Body of pancreas (tissue), 4 donors: ENCODE data around the gene MVD. TPM values are rescaled to one million over a fixed set of nuclear protein-coding genes. Genes with fewer than 3 reads are reported as not detected.

Source experiments
- ATAC-seq: fragments of 150-250 bp; one replicate; pipeline ENCODE4 v1.9.1; 2016
- DNase-seq, 4 donors: peaks; one replicate each; pipeline ENCODE4 v3.0.0-alpha.2; 2019
- H3K27ac ChIP-seq, 4 donors: fragments of 200-600 bp; sonication (generic); 1 replicate in 3 of 4; 2 replicates in 1 of 4; pipeline versions ENCODE4 v1.5.1 to v1.6.1; 2016 to 2019; ENCODE audit warnings: mild to moderate bottlenecking in 1 of 4, mixed read lengths in 1 of 4, moderate library complexity in 1 of 4
- H3K27me3 ChIP-seq, 2 donors: fragments of 200-600 bp; sonication (generic); one replicate each; pipeline ENCODE4 v1.6.0; 2016; ENCODE audit warnings: mild to moderate bottlenecking in 1 of 2
- H3K36me3 ChIP-seq, 2 donors: fragments of 200-600 bp; sonication (generic); replicated peaks in 1 of 2; 2 replicates each; pipeline ENCODE4 v1.5.1; 2016; ENCODE audit warnings: low read depth in 2 of 2; ENCODE audit not compliant: insufficient read depth in 1 of 2
- H3K4me1 ChIP-seq: fragments of 200-600 bp; sonication (generic); one replicate; pipeline ENCODE4 v1.6.0; 2016
- H3K4me3 ChIP-seq, 2 donors: fragments of 200-600 bp; sonication (generic); 1 replicate in 1 of 2; 2 replicates in 1 of 2; pipeline ENCODE4 v1.5.1; 2016 to 2019
- H3K9me3 ChIP-seq, 3 donors: fragments of 200-600 bp; sonication (generic); 1 replicate in 2 of 3; 2 replicates in 1 of 3; pipeline ENCODE4 v1.5.1; 2016
- POLR2A ChIP-seq, 3 donors: fragments of 450-650 bp; IDR thresholded peaks; one replicate each; pipeline ENCODE4 v1.6.1; 2016; ENCODE audit warnings: antibody characterized with exemption in 3 of 3, mild to moderate bottlenecking in 2 of 3
- WGBS, 2 donors: methylation state at CpG; one replicate each; pipeline ENCODE4 v1.1.5; 2017; 5-methylcytosine and 5-hydroxymethylcytosine counted together
- intact Hi-C: fragments of 100-400 bp; cut with DNase I; formaldehyde crosslinking; loops from one replicate; pipeline ENCODE4 v1.15.1; 2023
- total RNA-seq, 2 donors: library from RNA; depleted of rRNA; stranded (reverse); fragments of >200 nt; gene quantifications; one replicate each; pipeline ENCODE4 v1.1.0, GENCODE V29; 2016
- TF ChIP-seq, protein P1 (sequence below), 7 experiments: fragments of 450-650 bp in 4 of 7; fragments of 200-600 bp in 3 of 7; sonication (generic) in 3 of 7; IDR thresholded peaks; one replicate each; pipeline ENCODE4 v1.5.1; 2016 to 2019; ENCODE audit warnings: antibody characterized with exemption in 7 of 7

Gene MVD
- total RNA-seq, 2 donors from 2014 or later: 16.9 to 28.7 TPM

DNA sequence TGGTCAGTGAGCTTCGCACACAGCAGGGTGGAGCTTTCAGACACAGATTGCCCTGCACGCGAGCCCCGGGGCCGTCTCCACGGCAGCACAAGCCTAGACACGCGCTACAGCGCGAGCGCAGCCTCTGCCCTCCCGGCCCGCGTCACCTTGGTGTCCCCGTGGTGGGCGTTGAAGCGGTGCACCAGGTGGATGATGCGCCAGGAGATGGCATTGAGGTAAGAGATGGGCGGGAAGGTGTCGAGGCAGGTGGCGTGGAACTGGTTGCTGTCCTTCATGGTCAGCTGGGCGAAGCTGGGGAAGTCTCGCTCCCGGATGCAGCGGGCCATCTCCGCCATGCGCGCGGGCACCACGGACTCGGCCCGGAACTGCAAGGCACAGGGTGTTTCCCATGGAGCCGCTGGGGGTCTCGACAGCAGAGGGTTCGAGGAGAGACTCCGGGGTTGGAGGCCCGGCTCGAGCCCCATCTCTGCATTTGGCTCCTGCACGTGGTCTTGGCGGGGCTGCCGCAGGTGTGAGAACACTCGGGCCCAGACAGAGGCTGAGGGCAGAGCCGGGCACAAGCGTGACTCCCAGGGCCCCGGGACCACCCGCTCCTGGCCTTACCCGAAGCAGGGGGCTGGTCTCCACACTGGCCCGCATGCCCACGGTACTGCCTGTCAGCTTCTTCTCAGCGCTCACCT lies 7.7 kb downstream of the MVD start:
- H3K4me1 ChIP-seq: peaks cover 17% of the 10 kb centered on the region
- DNase-seq: no peak
- intact Hi-C loops: no loop called here
- H3K9me3 ChIP-seq: no peaks in the 10 kb centered on the region
- ATAC-seq: no peak
- 95 to 96% methylated on average over 10 to 42 of the region's 50 CpGs for WGBS, 2 donors
- no peaks in the 10 kb centered on the region for H3K27me3 ChIP-seq
- H3K4me3 ChIP-seq: no peak overlapping the region
- no peak overlapping the region for H3K27ac ChIP-seq
- TF ChIP-seq, protein P1, sequence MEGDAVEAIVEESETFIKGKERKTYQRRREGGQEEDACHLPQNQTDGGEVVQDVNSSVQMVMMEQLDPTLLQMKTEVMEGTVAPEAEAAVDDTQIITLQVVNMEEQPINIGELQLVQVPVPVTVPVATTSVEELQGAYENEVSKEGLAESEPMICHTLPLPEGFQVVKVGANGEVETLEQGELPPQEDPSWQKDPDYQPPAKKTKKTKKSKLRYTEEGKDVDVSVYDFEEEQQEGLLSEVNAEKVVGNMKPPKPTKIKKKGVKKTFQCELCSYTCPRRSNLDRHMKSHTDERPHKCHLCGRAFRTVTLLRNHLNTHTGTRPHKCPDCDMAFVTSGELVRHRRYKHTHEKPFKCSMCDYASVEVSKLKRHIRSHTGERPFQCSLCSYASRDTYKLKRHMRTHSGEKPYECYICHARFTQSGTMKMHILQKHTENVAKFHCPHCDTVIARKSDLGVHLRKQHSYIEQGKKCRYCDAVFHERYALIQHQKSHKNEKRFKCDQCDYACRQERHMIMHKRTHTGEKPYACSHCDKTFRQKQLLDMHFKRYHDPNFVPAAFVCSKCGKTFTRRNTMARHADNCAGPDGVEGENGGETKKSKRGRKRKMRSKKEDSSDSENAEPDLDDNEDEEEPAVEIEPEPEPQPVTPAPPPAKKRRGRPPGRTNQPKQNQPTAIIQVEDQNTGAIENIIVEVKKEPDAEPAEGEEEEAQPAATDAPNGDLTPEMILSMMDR (IDR thresholded peaks at IDR 0.05): no peak
- TF ChIP-seq POLR2A (IDR thresholded peaks at IDR 0.05): no peak
- no peaks in the 10 kb centered on the region for H3K36me3 ChIP-seq

DNA sequence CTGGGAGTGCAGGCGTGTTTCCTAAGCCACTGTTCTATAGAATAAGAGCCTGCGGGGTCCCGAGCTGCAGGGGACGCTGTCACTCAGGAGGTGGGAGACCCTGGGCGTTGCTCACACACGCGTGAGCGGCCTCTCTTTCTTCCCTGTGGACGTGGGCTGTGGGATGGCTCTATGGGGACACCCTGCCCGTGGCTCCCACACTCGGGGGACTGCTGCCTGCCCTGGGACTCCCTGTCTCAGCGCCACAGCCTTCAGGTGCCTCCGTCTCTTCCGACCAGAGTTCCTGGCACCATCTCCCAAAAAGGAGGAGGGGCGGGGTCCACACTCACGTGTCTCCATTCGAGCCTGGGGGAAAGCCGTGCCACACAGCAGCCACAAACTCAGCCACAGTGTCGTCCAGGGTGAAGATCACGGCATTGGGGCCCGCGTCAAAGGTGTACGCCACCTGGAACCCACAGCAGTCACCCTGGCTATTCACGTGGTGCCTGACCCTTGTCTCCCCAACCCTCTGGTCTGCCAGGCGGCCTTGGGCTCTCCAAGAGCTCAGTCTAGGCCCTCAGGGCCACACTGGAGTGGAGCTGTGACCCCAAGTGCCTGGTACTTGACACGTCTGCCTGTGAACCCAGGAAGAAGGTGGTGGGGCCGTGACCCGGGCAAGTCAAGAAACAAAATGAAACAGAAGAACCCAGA lies 8.4 kb downstream of the MVD start:
- Histone ChIP-seq H3K27me3 (no peaks in the 10 kb centered on the region), H3K27ac (no peak overlapping the region), H3K4me1 (peaks cover 24% of the 10 kb centered on the region), H3K9me3 (no peaks in the 10 kb centered on the region), H3K4me3 (no peak overlapping the region), H3K36me3 (no peaks in the 10 kb centered on the region)
- WGBS, 2 donors: 89 to 93% methylated on average over 28 of the region's 28 CpGs
- DNase-seq: no peak
- TF ChIP-seq POLR2A (IDR thresholded peaks at IDR 0.05): no peak
- TF ChIP-seq, protein P1 (IDR thresholded peaks at IDR 0.05): no peak
- no peak for ATAC-seq
- intact Hi-C loops: no loop called here

DNA sequence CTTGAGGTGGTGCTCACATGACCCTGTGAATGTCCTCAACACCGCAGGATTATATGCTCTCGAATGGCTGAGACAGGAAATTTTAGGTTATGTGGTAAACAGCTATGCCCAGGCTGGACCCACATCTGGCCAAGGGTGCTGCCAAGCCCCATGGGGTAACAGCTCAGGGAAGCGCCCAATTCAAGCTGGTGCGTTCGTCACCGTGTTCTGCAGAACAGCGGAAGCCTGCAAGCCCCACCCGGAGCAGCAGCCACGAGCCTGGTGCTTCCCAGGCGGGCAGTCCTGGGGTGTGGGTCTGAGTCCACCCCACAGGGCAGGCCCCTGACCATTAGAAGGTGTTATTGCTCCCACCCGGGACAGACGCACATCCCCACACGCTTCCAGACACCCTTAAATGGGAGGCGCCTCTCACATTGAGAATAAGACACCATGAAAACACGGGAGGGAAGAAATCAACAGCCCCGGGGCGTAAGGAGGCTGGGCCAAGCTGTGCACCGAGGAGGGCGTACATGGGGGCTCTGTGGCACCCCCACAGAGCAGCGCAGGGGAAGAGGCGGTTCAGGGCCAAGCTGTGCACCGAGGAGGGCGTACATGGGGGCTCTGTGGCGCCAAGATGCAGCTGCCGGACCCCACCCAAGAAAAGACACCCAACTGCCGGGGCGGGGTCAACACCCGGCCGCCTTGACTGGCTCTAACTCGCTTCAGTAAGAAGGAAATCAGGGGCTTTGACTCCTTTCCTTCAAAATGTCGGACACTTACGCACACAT lies 9.1 kb downstream of the MVD start:
- H3K27me3 ChIP-seq: no peaks in the 10 kb centered on the region
- H3K4me3 ChIP-seq: no peak overlapping the region
- TF ChIP-seq, protein P1 (IDR thresholded peaks at IDR 0.05): no peak
- no peaks in the 10 kb centered on the region for H3K9me3 ChIP-seq
- DNase-seq (no peak), ATAC-seq (no peak)
- peaks cover 31% of the 10 kb centered on the region for H3K4me1 ChIP-seq
- WGBS, 2 donors: 87 to 88% methylated on average over 21 to 32 of the region's 32 CpGs
- H3K36me3 ChIP-seq: no peaks in the 10 kb centered on the region
- intact Hi-C loops: no loop called here
- H3K27ac ChIP-seq: no peak overlapping the region

DNA sequence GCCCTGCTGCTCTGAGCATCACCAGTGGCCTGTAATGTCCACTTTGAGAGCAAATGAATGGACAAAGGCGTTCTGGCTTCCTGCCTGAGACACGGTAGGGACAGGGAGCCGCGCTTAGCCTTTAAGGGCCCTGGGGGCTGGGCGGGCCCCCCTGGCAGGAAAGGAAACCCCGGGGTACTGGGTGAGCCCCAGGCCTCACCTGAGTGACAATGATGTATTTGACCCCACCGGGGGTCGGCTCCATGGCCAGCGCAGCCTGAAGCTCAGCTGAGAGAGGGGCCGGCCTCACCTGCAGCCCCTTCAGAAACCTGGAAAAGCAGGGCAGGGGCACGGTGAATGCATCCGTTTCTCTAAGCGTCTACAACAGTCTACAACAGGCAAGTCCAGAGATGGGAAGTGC lies 9.8 kb downstream of the MVD start:
- H3K9me3 ChIP-seq: no peaks in the 10 kb centered on the region
- H3K4me1 ChIP-seq: peaks cover 31% of the 10 kb centered on the region
- DNase-seq (no peak), ATAC-seq (no peak)
- WGBS, 2 donors: 91 to 93% methylated on average over 12 to 13 of the region's 13 CpGs
- no peak overlapping the region for H3K4me3 ChIP-seq
- intact Hi-C loops: no loop called here
- no peaks in the 10 kb centered on the region for H3K27me3 ChIP-seq
- TF ChIP-seq, protein P1 (IDR thresholded peaks at IDR 0.05): no peak
- TF ChIP-seq POLR2A (IDR thresholded peaks at IDR 0.05): no peak
- no peak overlapping the region for H3K27ac ChIP-seq
- H3K36me3 ChIP-seq: no peaks in the 10 kb centered on the region
